AG09319 (cell line): ENCODE measurements around the gene ACVRL1.

Experiments
- DNase-seq: peaks from one replicate; pipeline ENCODE4 v3.0.0-alpha.2; 2010; ENCODE audit warnings: low read depth; ENCODE audit errors: extremely low read depth
- TF ChIP-seq, protein P1 (sequence below): IDR thresholded peaks from 2 replicates; pipeline ENCODE4 v1.5.1; 2011; ENCODE audit warnings: low read depth, mild to moderate bottlenecking, inconsistent platforms, low read length, moderate library complexity

ACVRL1 gene

DNA sequence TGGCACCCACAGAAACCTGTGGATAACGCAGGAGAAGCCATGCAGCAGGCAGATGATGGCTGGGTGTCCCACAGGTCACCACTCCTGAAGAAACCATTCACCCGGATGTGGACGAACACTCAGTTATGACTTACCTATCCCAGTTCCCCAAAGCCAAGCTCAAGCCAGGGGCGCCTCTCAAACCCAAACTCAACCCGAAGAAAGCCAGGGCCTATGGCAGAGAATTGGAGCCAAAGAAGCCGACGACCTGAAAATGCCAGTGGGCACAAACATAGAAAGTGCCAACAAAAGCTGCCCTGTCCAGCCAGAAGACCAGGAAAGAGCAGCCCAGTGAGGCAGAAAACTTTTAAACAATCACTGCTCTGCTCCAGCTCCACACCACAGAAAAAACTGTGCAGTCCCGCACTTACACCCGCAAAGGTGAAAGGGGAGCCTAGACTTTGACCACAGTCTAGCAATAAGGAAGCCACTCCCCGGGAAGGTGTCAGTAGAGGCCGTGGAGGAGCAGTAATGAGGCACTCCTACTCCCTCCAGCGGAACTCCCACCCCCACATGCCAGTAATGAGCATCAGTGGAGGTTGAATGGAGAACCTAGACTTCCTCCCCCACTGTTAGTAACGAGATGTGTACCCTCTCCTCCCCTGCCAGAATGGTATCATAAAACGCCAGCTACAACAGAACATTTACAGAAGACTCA lies 6.0 kb upstream of the ACVRL1 start:
- TF ChIP-seq, protein P1, sequence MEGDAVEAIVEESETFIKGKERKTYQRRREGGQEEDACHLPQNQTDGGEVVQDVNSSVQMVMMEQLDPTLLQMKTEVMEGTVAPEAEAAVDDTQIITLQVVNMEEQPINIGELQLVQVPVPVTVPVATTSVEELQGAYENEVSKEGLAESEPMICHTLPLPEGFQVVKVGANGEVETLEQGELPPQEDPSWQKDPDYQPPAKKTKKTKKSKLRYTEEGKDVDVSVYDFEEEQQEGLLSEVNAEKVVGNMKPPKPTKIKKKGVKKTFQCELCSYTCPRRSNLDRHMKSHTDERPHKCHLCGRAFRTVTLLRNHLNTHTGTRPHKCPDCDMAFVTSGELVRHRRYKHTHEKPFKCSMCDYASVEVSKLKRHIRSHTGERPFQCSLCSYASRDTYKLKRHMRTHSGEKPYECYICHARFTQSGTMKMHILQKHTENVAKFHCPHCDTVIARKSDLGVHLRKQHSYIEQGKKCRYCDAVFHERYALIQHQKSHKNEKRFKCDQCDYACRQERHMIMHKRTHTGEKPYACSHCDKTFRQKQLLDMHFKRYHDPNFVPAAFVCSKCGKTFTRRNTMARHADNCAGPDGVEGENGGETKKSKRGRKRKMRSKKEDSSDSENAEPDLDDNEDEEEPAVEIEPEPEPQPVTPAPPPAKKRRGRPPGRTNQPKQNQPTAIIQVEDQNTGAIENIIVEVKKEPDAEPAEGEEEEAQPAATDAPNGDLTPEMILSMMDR: no peak
- no peak for DNase-seq

DNA sequence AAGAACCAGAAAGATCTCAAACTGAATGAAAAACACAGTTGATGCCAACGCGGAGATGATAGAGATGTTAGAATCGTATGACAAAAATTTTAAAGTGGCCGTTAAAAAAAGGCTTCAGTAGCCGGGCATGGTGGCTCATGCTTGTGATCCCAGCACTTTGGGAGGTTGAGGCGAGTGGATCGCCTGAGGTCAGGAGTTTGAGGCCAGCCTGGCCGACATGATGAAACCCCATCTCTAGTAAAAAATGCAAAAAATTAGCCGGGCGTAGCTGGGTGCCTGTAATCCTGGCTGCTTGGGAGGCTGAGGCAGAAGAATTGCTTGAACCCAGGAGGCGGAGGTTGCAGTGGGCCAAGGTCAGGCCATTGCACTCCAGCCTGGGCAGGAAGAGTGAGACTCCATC lies 5.4 kb upstream of the ACVRL1 start:
- TF ChIP-seq, protein P1: no peak
- no peak for DNase-seq

DNA sequence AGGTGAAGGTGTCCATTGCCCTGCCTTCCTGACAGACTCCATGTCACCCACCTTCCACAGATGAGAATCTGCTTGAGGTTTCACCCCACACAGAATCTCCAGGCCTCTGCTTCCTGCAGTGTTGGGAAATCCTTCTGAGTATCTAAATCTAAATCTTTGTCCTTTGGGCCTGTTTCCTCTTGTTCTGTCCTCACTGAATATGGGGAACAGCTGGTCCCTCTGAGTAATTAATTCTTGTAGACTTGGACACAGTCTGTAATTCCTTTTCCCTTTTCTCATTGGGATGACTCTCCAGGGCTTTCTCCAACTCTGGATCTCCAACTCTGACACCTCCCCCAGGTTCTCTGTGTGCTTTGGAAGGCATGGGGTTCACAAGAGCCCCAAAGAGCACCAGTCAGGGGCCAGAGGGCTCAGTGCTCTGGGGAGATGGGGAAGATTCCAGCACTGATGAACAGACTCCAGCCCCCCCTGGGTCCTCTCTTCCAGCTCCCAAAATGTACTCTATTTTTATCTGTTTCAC lies 2.3 kb upstream of the ACVRL1 start:
- TF ChIP-seq, protein P1: no peak
- no peak for DNase-seq

DNA sequence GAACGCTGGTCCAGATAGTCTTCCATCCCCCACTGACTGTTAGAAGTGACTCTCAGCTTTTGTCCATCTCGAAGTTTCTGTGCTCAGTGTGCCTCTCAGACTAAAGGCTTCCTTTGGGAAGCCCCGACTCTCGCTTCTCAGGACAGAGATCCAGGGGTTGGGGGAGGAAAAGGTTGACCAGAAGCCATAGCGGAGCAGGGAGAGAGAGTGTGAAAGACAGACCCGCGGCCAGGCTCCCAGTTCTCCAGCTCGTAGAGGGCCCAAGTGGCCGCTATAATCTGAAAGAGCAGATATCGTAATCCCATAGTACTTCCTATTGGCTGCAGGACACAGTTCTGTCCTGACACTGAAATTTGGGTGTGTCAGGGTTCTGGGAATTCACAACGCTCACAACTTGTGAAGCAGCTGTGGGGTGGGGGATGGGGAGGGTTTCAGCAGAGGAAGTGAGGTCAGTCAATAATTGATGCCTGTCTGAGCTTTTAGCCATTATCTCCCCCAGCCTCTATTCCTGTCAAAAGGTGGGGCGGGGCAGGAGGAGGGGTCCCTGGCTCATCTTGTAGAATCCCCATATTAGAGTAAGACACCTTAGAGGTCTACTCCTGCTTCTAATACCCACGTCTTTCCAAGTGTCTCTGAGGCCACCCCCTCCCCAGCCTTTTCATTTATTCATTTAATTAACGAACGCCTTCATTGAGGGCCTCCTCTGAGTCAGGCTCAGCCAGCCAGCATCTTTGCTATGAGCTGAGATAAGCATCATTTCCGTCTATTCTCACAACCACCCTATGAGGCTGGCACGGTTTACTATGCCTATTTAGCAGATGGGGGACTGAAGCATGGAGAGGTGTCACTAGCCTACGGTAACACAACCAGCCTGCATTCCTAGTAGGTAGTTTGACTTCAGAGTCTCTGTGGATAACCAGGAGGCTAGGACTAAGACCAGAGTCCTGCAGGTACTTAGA lies 1.6 kb upstream of the ACVRL1 start:
- peak; percentile 42 for DNase-seq
- TF ChIP-seq, protein P1: no peak

DNA sequence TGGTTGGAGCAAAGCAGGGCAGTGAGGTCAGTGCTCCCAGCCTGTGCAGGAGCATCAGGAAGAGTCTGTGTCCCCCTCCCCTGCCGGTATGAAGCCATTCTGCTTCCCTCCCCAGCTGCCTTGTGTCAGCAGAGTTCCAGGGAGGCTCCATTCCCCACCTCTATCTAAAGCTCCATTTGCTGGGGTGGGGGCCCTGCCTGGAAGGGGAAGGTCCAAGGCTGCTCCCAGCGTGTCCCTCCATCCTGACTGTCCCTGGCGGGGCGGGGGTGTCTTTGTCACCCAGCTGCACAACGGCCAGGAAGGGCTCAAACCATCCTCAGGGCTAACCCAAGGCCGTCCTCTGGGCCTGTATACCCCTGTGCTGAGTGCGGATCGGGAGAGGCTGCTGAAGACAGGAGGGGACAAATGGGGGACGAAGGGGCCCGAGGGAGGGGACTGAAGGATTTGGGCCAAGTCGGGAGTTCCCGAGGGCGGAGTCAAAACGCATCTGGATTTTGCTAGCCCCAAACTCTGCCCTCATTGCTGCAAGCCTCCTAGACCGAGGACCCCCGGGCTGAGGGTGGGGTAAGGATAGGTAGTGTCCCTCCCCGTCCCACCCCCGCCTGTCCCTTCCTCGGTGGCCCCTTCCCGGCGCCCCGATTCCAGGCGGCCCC lies 748 bp upstream of the ACVRL1 start:
- DNase-seq: no peak
- TF ChIP-seq, protein P1: no peak

DNA sequence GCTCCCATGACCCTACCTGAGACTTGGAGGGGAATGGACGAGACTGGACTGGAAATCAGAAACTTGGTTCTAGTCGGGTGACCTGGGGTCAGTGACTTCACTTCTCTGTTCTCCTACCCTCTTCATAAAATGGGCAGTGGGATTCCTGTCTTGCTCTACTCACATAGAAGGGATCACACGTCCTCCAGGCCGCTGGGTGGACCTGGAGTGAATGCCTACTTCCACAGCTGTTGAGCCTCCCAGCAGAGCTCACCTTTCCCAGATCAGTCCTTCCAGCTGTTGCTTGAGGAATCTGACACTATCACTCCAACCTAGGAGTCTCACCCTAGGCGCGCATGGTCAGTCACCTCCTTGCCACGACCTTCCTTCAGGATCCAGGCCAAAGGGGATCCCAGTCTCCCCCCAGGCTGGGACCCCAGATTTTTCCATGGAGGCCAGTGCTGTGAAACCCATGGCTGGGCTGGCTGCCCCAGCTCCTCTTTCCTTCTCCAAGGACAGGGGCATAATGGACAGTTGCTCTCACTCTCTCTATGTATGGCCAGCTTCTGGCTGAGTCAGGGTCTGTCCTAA lies 637 bp downstream of the ACVRL1 start:
- no peak for DNase-seq
- TF ChIP-seq, protein P1: no peak
